Panc1 (cell line): Measurements from ENCODE around the gene ENPP7. TPM values are rescaled to one million over a fixed set of nuclear protein-coding genes. Genes with fewer than 3 reads are reported as not detected.

Experiments
- ATAC-seq: fragments of 200-7000 bp; cut with Tn5 transposase; 2 replicates; pipeline ENCODE4 v1.9.1; 2020; ENCODE audit warnings: mild to moderate bottlenecking, moderate library complexity
- BruUV-seq: library from RNA; stranded (reverse); fragments of 400-500 nt; replicated peaks from 2 replicates; lab custom pipeline; 2021; lab: Mats Ljungman, UMichigan
- CTCF ChIA-PET: fragments of 300-600 bp; sonication (Branson Sonifier 250); formaldehyde crosslinking; loops from one replicate; lab custom pipeline; 2022; ENCODE audit warnings: antibody characterized with exemption; lab: Charles Lee
- POLR2A ChIA-PET: fragments of 300-600 bp; sonication (Branson Sonifier 250); formaldehyde crosslinking; loops from one replicate; lab custom pipeline; 2022; ENCODE audit warnings: antibody characterized with exemption; lab: Charles Lee
- DNase-seq: peaks from one replicate; pipeline ENCODE4 v3.0.0-alpha.2; 2010; ENCODE audit warnings: low read depth, low spot score
- H3K27ac ChIP-seq: 2 replicates; pipeline ENCODE4 v1.5.1; 2011; ENCODE audit warnings: mild to moderate bottlenecking, low read length, inconsistent platforms
- H3K27me3 ChIP-seq: fragments of 200-500 bp; sonication (Bioruptor generic); 2 replicates; pipeline ENCODE4 v1.6.0; 2014; ENCODE audit warnings: low read length, inconsistent platforms; ENCODE audit not compliant: control insufficient read depth, insufficient read depth
- H3K36me3 ChIP-seq: fragments of 200-500 bp; sonication (Bioruptor generic); 2 replicates; pipeline ENCODE4 v1.5.1; 2014; ENCODE audit warnings: inconsistent platforms, mild to moderate bottlenecking, low read length, moderate library complexity; ENCODE audit not compliant: control insufficient read depth, insufficient read depth
- H3K4me1 ChIP-seq: 2 replicates; pipeline ENCODE4 v1.5.1; 2011; ENCODE audit warnings: inconsistent platforms, mild to moderate bottlenecking, low read length, moderate library complexity; ENCODE audit not compliant: control insufficient read depth, insufficient read depth
- H3K4me3 ChIP-seq, 2 experiments: 2 replicates each; pipeline ENCODE4 v1.5.1; 2011 to 2012; ENCODE audit warnings: low read depth in 2 of 2, low read length in 2 of 2, mild to moderate bottlenecking in 2 of 2, inconsistent platforms in 1 of 2, moderate library complexity in 1 of 2
- H3K9me3 ChIP-seq: fragments of 200-500 bp; sonication (Bioruptor generic); 2 replicates; pipeline ENCODE4 v1.5.1; 2014; ENCODE audit warnings: low read depth, mild to moderate bottlenecking, inconsistent platforms, low read length, moderate library complexity; ENCODE audit not compliant: control insufficient read depth, insufficient read depth
- POLR2AphosphoS5 ChIP-seq: IDR thresholded peaks from 2 replicates; pipeline ENCODE4 v1.6.1; 2012; ENCODE audit warnings: mild to moderate bottlenecking, low read depth, low read length, moderate library complexity
- SIN3A ChIP-seq: IDR thresholded peaks from 2 replicates; pipeline ENCODE4 v1.6.1; 2012; ENCODE audit warnings: low read depth, mild to moderate bottlenecking, low read length, moderate library complexity, borderline replicate concordance; ENCODE audit not compliant: insufficient read depth
- TCF7L2 ChIP-seq: IDR thresholded peaks from 2 replicates; pipeline ENCODE4 v1.6.1; 2011; ENCODE audit warnings: mild to moderate bottlenecking, low read depth, low read length, inconsistent platforms
- in situ Hi-C: cut with HindIII; loops from 2 replicates; pipeline ENCODE4 v1.10.0; 2016; ENCODE audit warnings: low sequenced_read_pairs, low pct_unique_long_range_greater_than_20kb
- intact Hi-C: fragments of 100-400 bp; cut with micrococcal nuclease; formaldehyde crosslinking; loops from one replicate; pipeline ENCODE4 v1.10.0; 2022; ENCODE audit not compliant: unreplicated experiment
- total RNA-seq: library from RNA; stranded (reverse); gene quantifications from one replicate; pipeline ENCODE4 v1.2.1, GENCODE V29; 2021; ENCODE audit not compliant: unreplicated experiment
- TF ChIP-seq, protein P1 (sequence below): fragments of 450-650 bp; IDR thresholded peaks from 2 replicates; pipeline ENCODE4 v1.5.1; 2017; ENCODE audit warnings: mild to moderate bottlenecking
- TF ChIP-seq, protein P2 (sequence below), 2 experiments: IDR thresholded peaks; 2 replicates each; pipeline ENCODE4 v1.6.1; 2011 to 2012; ENCODE audit warnings: low read depth in 2 of 2, control low read depth in 1 of 2, low read length in 1 of 2, mild to moderate bottlenecking in 1 of 2, moderate library complexity in 1 of 2; ENCODE audit not compliant: insufficient read depth in 1 of 2

Gene ENPP7
- total RNA-seq, 1 experiment from 2014 or later: not detected

DNA sequence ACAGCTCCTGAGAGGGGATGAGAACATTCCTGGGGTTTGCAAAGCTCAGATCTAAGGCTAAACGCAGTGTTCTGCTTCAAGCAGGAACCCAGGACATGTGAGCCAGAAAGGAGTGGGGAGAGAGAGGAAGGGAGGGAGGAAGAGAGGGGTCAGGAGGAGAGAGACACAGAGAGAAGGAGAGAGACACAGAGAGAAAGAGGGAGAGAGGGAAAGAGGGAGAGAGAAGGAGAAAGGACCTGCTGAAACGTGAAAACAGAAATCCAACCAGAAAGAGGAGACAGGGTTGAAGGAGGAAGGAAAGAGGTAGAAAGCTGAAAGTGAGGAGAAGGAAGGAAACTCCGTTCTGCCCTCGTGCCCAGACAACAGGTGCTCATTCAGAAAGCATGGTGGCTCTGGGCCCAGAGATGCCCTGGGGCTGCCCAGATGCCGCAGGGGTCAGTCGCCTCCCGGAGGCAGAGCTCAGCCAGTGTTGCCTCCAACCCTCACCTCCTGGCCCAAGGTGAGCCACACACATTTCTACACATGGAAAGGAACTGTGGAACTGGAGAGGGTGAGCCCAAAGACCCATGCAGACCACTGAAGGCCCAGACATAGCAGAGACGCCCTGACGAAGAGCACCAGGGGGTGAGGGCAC, 49.0 kb upstream of the ENPP7 start:
- no peak for ATAC-seq
- CTCF ChIA-PET: no interaction called here
- in situ Hi-C loops: no loop called here

DNA sequence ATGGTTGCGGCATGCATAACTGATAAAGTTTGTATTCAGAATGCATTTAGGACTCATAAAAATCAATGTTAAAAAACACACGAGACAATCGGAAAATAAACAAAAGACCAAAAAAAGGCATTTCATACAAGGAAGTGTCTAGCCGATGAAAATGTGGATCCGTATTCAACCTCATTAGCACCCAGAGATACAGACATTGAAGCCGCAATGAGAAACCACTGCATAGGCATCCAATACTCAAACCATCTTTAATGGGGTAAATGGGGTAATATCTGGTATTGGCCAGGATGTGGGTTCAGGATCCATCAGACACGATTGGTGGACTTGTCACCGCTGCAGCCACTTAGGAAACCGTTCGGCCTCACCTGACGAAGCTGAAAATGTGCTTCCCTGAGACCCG, 47.4 kb upstream of the ENPP7 start:
- H3K27ac ChIP-seq: no peak overlapping the region
- no peak overlapping the region for H3K4me3 ChIP-seq
- ATAC-seq (no peak), DNase-seq (no peak)
- intact Hi-C loops: no loop called here
- no peaks in the 10 kb centered on the region for H3K36me3 ChIP-seq
- BruUV-seq: no TSS peak
- H3K9me3 ChIP-seq: no peaks in the 10 kb centered on the region
- H3K4me1 ChIP-seq: no peaks in the 10 kb centered on the region
- in situ Hi-C loops: no loop called here
- ChIA-PET CTCF (no interaction called here), POLR2A (no interaction called here)
- H3K27me3 ChIP-seq: no peaks in the 10 kb centered on the region; the same call in 1 of the 2 replicates
- TF ChIP-seq, protein P1, sequence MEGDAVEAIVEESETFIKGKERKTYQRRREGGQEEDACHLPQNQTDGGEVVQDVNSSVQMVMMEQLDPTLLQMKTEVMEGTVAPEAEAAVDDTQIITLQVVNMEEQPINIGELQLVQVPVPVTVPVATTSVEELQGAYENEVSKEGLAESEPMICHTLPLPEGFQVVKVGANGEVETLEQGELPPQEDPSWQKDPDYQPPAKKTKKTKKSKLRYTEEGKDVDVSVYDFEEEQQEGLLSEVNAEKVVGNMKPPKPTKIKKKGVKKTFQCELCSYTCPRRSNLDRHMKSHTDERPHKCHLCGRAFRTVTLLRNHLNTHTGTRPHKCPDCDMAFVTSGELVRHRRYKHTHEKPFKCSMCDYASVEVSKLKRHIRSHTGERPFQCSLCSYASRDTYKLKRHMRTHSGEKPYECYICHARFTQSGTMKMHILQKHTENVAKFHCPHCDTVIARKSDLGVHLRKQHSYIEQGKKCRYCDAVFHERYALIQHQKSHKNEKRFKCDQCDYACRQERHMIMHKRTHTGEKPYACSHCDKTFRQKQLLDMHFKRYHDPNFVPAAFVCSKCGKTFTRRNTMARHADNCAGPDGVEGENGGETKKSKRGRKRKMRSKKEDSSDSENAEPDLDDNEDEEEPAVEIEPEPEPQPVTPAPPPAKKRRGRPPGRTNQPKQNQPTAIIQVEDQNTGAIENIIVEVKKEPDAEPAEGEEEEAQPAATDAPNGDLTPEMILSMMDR: no peak
- TF ChIP-seq POLR2AphosphoS5 (no peak), SIN3A (no peak), TCF7L2 (no peak)
- TF ChIP-seq, protein P2, sequence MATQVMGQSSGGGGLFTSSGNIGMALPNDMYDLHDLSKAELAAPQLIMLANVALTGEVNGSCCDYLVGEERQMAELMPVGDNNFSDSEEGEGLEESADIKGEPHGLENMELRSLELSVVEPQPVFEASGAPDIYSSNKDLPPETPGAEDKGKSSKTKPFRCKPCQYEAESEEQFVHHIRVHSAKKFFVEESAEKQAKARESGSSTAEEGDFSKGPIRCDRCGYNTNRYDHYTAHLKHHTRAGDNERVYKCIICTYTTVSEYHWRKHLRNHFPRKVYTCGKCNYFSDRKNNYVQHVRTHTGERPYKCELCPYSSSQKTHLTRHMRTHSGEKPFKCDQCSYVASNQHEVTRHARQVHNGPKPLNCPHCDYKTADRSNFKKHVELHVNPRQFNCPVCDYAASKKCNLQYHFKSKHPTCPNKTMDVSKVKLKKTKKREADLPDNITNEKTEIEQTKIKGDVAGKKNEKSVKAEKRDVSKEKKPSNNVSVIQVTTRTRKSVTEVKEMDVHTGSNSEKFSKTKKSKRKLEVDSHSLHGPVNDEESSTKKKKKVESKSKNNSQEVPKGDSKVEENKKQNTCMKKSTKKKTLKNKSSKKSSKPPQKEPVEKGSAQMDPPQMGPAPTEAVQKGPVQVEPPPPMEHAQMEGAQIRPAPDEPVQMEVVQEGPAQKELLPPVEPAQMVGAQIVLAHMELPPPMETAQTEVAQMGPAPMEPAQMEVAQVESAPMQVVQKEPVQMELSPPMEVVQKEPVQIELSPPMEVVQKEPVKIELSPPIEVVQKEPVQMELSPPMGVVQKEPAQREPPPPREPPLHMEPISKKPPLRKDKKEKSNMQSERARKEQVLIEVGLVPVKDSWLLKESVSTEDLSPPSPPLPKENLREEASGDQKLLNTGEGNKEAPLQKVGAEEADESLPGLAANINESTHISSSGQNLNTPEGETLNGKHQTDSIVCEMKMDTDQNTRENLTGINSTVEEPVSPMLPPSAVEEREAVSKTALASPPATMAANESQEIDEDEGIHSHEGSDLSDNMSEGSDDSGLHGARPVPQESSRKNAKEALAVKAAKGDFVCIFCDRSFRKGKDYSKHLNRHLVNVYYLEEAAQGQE (IDR thresholded peaks at IDR 0.05; ENCODE audit: insufficient read depth in 1 of 2, low read depth in 2 of 2, low read length in 1 of 2): no peak

More for the DNA sequence above, 49.0 kb upstream of the ENPP7 start:
- POLR2A ChIA-PET: no interaction called here
- no TSS peak for BruUV-seq
- Histone ChIP-seq H3K4me3 (no peak overlapping the region), H3K36me3 (no peaks in the 10 kb centered on the region), H3K27ac (no peak overlapping the region), H3K27me3 (no peaks in the 10 kb centered on the region), H3K9me3 (no peaks in the 10 kb centered on the region), H3K4me1 (no peaks in the 10 kb centered on the region)
- TF ChIP-seq, protein P1: no peak
- TF ChIP-seq SIN3A: no peak
- no peak for TF ChIP-seq POLR2AphosphoS5
- TF ChIP-seq, protein P2 (IDR thresholded peaks at IDR 0.05; ENCODE audit: insufficient read depth in 1 of 2, low read depth in 2 of 2, low read length in 1 of 2): no peak
- TF ChIP-seq TCF7L2: no peak
- intact Hi-C loops: no loop called here
- DNase-seq: no peak
